AG04450 (cell line): ENCODE measurements around the gene KCNF1. TPM values are rescaled to one million over a fixed set of nuclear protein-coding genes. Genes with fewer than 3 reads are reported as not detected.

Experiments used
- CTCF ChIA-PET: fragments of 300-600, 350-600 bp; formaldehyde crosslinking; extraction: SDS; loops from one replicate; lab custom pipeline; 2022; ENCODE audit warnings: antibody characterized with exemption, inconsistent platforms; lab: Charles Lee
- POLR2A ChIA-PET: fragments of 350-600 bp; formaldehyde crosslinking; extraction: SDS; loops from one replicate; lab custom pipeline; 2021; ENCODE audit warnings: antibody characterized with exemption, inconsistent platforms; lab: Yijun Ruan, JAX
- DNase-seq: peaks from one replicate; pipeline ENCODE4 v3.0.0-alpha.2; 2011; ENCODE audit warnings: low read depth, low spot score
- H3K27ac ChIP-seq: one replicate; pipeline ENCODE4 v1.5.1; 2012; ENCODE audit warnings: low read depth, low read length, control low read depth
- H3K27me3 ChIP-seq: one replicate; pipeline ENCODE4 v1.6.0; 2012; ENCODE audit warnings: low read length; ENCODE audit not compliant: control insufficient read depth, insufficient read depth
- H3K4me3 ChIP-seq: 2 replicates; pipeline ENCODE4 v1.5.1; 2011; ENCODE audit warnings: mild to moderate bottlenecking, low read depth, low read length, control low read depth
- H3K9me3 ChIP-seq: 2 replicates; pipeline ENCODE4 v1.5.1; 2012; ENCODE audit warnings: low read length; ENCODE audit not compliant: control insufficient read depth, insufficient read depth
- CTCF ChIP-seq: IDR thresholded peaks from 2 replicates; pipeline ENCODE4 v1.5.1; 2011; ENCODE audit warnings: low read depth, low read length, control low read depth, inconsistent platforms
- polyA plus RNA-seq: library from polyadenylated mRNA; depleted of rRNA; stranded (reverse); fragments of >200 nt; gene quantifications from 2 replicates; pipeline ENCODE4 v1.2.3, GENCODE V29; 2011

KCNF1 gene
- polyA plus RNA-seq, 1 experiment = 1.0 TPM

GRCh38 chr2:10900216-10901109 lies 11.3 kb upstream of the KCNF1 start:
- no peak overlapping the region for H3K27ac ChIP-seq
- no peaks in the 10 kb centered on the region; the same call in 1 of the 2 replicates for H3K9me3 ChIP-seq
- no peak for DNase-seq
- no peaks in the 10 kb centered on the region for H3K27me3 ChIP-seq
- TF ChIP-seq CTCF = peak; percentile 47
- POLR2A ChIA-PET = no interaction called here
- no peak overlapping the region for H3K4me3 ChIP-seq
- CTCF ChIA-PET = interaction anchor here (0.8 to 3.0 kb wide), 10 partner anchors 9 to 232 kb away, joined by 3 to 18 read pairs (median 6); partner anchors contain the start of gene KCNF1

GRCh38 chr2:10901160-10901939 lies 10.4 kb upstream of the KCNF1 start:
- CTCF ChIA-PET = interaction anchor here (0.8 to 3.0 kb wide), 4 partner anchors 9 to 69 kb away, joined by 4 to 18 read pairs (median 6); partner anchors contain the start of gene KCNF1
- no peak for TF ChIP-seq CTCF
- POLR2A ChIA-PET = no interaction called here
- Histone ChIP-seq H3K4me3 (no peak overlapping the region), H3K9me3 (no peaks in the 10 kb centered on the region; the same call in 1 of the 2 replicates), H3K27ac (no peak overlapping the region), H3K27me3 (peaks cover 3% of the 10 kb centered on the region)
- DNase-seq = no peak

DNA sequence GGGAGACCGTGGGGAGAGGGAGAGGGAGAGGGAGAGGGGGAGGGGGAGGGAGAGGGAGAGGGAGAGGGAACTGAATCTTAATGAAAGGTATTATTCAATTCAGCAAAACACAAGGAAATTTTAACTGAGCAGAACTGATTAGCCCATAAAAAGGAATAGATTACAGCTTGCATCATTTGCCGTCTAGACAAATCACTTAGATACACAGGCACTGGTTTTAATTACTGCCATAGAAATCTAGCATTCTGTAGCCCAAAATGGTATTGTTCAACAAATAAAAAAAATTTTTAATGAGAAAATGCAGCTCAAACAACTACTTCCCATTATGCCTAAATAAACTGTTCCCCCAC lies 7.9 kb upstream of the KCNF1 start:
- Histone ChIP-seq H3K4me3 (no peak overlapping the region), H3K27me3 (peaks cover 3% of the 10 kb centered on the region), H3K27ac (no peak overlapping the region), H3K9me3 (no peaks in the 10 kb centered on the region; the same call in 1 of the 2 replicates)
- ChIA-PET POLR2A (interaction anchor here (0.6 kb wide), 1 partner anchor 516 kb away, joined by 3 read pairs; no protein-coding TSS in a partner anchor), CTCF (interaction anchor here (0.6 to 1.0 kb wide), 3 partner anchors 9 to 71 kb away, joined by 3 to 4 read pairs (median 3); no protein-coding TSS in a partner anchor)
- no peak for TF ChIP-seq CTCF
- no peak for DNase-seq

DNA sequence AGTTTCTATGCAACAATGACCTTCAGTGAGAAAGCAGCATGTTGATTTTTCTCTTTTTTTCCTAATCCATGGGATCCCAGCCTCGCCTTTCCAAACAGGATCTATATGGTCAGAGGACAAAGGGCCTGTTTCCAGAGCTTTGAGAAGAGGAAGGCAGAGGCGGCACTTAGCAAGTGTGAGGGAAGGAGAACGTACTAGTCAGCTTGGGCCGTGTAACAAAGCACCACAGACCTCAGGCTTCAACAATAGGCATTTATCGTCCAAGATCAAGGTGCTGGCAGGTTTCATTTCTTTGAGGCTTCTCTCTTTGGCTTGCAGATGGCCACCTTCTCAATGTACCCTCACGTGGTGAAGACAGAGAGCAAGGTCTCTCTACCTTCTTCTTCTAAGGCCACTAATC lies 7.3 kb upstream of the KCNF1 start:
- Histone ChIP-seq H3K4me3 (no peak overlapping the region), H3K9me3 (no peaks in the 10 kb centered on the region; the same call in 1 of the 2 replicates), H3K27ac (no peak overlapping the region), H3K27me3 (peaks cover 3% of the 10 kb centered on the region)
- ChIA-PET POLR2A (no interaction called here), CTCF (interaction anchor here (1.0 kb wide), 2 partner anchors 8 to 72 kb away, joined by 3 to 4 read pairs; no protein-coding TSS in a partner anchor)
- no peak for DNase-seq
- TF ChIP-seq CTCF = no peak
